A673 (cell line): ENCODE results near the gene ILRUN. TPM values are rescaled to one million over a fixed set of nuclear protein-coding genes. Genes with fewer than 3 reads are reported as not detected.
A peak's percentile ranks its signal among the peaks of the same experiment; 100 is the strongest.
"Not testable (repeated sequence)": the region's sequence is repeated elsewhere in the genome, so short reads cannot be mapped to it uniquely, and the experiment has no call there.

Experiments
- BruUV-seq: library from RNA; stranded (reverse); fragments of 400-500 nt; replicated peaks from 2 replicates; lab custom pipeline; 2021; lab: Mats Ljungman, UMichigan
- CTCF ChIA-PET: fragments of 300-600 bp; sonication (Branson Sonifier 250); formaldehyde crosslinking; loops from one replicate; lab custom pipeline; 2022; ENCODE audit warnings: antibody characterized with exemption; lab: Charles Lee
- POLR2A ChIA-PET: fragments of 300-600 bp; sonication (Branson Sonifier 250); formaldehyde crosslinking; loops from one replicate; lab custom pipeline; 2022; ENCODE audit warnings: antibody characterized with exemption; ENCODE audit not compliant: low non-redundant PET; lab: Charles Lee
- DNase-seq: peaks from one replicate; pipeline ENCODE4 v3.0.0-alpha.2; 2015; ENCODE audit warnings: low spot score
- H3K27ac ChIP-seq: fragments of 200-600 bp; sonication (generic); 2 replicates; pipeline ENCODE4 v1.5.1; 2016; ENCODE audit warnings: mixed run types, low read depth, mild to moderate bottlenecking, mixed read lengths, antibody characterized with exemption, low read length; ENCODE audit not compliant: poor library complexity, severe bottlenecking
- H3K27me3 ChIP-seq: fragments of 200-600 bp; sonication (generic); replicated peaks from 2 replicates; pipeline ENCODE4 v1.6.1; 2017; ENCODE audit warnings: mixed run types, low read depth, mild to moderate bottlenecking, mixed read lengths, antibody characterized with exemption, low read length; ENCODE audit not compliant: insufficient read depth, poor library complexity
- H3K36me3 ChIP-seq: fragments of 200-600 bp; sonication (generic); 2 replicates; pipeline ENCODE4 v1.6.1; 2016; ENCODE audit warnings: mixed run types, mild to moderate bottlenecking, mixed read lengths, antibody characterized with exemption, low read length; ENCODE audit not compliant: insufficient read depth, poor library complexity, severe bottlenecking
- H3K4me1 ChIP-seq: fragments of 200-600 bp; sonication (generic); 2 replicates; pipeline ENCODE4 v1.6.1; 2017; ENCODE audit warnings: mixed run types, mild to moderate bottlenecking, mixed read lengths, antibody characterized with exemption, low read length; ENCODE audit not compliant: insufficient read depth, poor library complexity, severe bottlenecking
- H3K4me3 ChIP-seq: fragments of 200-600 bp; sonication (generic); 2 replicates; pipeline ENCODE4 v1.5.1; 2016; ENCODE audit warnings: low read depth, mixed run types, mild to moderate bottlenecking, mixed read lengths, low read length; ENCODE audit not compliant: poor library complexity, severe bottlenecking
- H3K9me3 ChIP-seq: fragments of 200-600 bp; sonication (generic); 2 replicates; pipeline ENCODE4 v1.6.1; 2016; ENCODE audit warnings: mixed run types, low read depth, mild to moderate bottlenecking, mixed read lengths, antibody characterized with exemption, low read length; ENCODE audit not compliant: poor library complexity, severe bottlenecking
- EZH2 ChIP-seq: fragments of 200-600 bp; sonication (generic); IDR thresholded peaks from 2 replicates; pipeline ENCODE4 v1.6.1; 2017; ENCODE audit warnings: borderline replicate concordance, low read depth, mild to moderate bottlenecking, mixed read lengths, antibody characterized with exemption, low read length; ENCODE audit not compliant: poor library complexity, severe bottlenecking
- intact Hi-C: fragments of 100-400 bp; cut with micrococcal nuclease; formaldehyde crosslinking; loops from one replicate; pipeline ENCODE4 v1.10.0; 2022; ENCODE audit not compliant: unreplicated experiment
- total RNA-seq: library from RNA; stranded (reverse); gene quantifications from 2 replicates; pipeline ENCODE4 v1.2.3, GENCODE V29; 2021
- TF ChIP-seq, protein P1 (sequence below): fragments of 300-800, 200-600 bp; sonication (generic); conservative IDR thresholded peaks from 2 replicates; pipeline ENCODE4 v1.5.1; 2017; ENCODE audit warnings: low read depth, mild to moderate bottlenecking, antibody characterized with exemption, low read length, moderate library complexity, mixed read lengths

The ILRUN gene
- total RNA-seq, 1 experiment from 2014 or later = 66.5 TPM

DNA sequence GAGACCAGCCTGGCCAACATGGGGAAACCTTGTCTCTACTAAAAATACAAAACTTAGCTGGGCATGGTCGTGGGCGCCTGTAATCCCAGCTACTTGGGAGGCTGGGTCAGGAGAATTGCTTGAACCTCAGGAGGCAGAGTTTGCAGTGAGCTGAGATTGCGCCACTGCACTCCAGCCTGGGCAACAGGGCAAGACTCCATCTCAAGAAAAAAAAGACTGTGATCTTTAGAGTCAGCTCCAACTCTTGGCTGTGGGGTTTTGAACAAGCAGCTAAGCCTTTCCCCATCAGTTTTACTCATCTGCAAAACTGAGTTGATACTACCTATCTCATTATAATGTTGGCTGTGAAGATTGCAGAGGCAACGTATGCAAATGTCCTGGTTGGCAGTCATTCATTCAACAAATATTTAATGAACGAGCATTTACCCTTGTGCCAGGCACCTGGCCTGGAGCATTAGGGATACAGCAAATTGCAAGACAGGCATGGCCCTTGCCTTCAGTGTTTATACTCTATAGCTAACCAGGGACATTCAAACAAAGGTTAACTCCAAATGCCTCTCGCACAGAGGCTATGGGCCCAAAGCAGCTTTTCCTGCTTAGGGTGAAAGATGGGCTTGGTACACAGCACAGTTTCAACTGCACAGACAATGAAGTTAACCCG is 37.8 kb downstream of the ILRUN start:
- intact Hi-C loops = no loop called here
- H3K4me3 ChIP-seq = no peak overlapping the region
- ChIA-PET POLR2A (no interaction called here), CTCF (no interaction called here)
- peak overlapping the region; percentile 34 for H3K27ac ChIP-seq
- no peaks in the 10 kb centered on the region for H3K27me3 ChIP-seq
- H3K36me3 ChIP-seq = peaks cover 5% of the 10 kb centered on the region
- no TSS peak for BruUV-seq
- H3K9me3 ChIP-seq = no peaks in the 10 kb centered on the region
- DNase-seq = no peak
- TF ChIP-seq, protein P1, sequence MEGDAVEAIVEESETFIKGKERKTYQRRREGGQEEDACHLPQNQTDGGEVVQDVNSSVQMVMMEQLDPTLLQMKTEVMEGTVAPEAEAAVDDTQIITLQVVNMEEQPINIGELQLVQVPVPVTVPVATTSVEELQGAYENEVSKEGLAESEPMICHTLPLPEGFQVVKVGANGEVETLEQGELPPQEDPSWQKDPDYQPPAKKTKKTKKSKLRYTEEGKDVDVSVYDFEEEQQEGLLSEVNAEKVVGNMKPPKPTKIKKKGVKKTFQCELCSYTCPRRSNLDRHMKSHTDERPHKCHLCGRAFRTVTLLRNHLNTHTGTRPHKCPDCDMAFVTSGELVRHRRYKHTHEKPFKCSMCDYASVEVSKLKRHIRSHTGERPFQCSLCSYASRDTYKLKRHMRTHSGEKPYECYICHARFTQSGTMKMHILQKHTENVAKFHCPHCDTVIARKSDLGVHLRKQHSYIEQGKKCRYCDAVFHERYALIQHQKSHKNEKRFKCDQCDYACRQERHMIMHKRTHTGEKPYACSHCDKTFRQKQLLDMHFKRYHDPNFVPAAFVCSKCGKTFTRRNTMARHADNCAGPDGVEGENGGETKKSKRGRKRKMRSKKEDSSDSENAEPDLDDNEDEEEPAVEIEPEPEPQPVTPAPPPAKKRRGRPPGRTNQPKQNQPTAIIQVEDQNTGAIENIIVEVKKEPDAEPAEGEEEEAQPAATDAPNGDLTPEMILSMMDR = no peak
- no peak for TF ChIP-seq EZH2
- H3K4me1 ChIP-seq = peaks cover 41% of the 10 kb centered on the region

DNA sequence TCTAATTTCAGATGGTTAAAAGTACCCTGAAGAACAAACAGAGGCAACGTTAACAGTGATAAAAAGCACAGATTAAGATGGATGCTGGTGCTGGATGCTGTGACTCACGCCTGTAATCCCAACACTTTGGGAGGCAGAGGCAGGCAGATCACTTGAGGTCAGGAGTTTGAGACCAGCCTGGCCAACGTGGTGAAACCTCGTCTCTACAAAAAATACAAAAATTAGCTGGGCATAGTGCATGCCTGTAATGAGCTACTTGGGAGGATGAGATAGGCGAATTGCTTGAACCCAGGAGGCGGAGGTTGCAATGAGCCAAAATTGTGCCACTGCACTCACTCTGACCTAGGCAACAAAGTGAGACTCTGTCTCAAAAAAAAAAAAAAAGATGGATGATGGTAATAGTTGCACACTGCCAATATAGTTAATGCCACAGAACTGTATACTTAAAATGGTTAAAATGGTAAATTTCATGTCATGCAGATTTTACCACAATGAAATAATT is 38.5 kb downstream of the ILRUN start:
- Histone ChIP-seq H3K4me1 (peaks cover 37% of the 10 kb centered on the region), H3K27ac (peak overlapping the region; percentile 95), H3K4me3 (peak overlapping the region; percentile 36)
- BruUV-seq, DNase-seq, H3K9me3 ChIP-seq, H3K27me3 ChIP-seq, POLR2A ChIA-PET, H3K36me3 ChIP-seq, intact Hi-C loops: not testable (repeated sequence)
- CTCF ChIA-PET = interaction anchor here (1.2 kb wide), 1 partner anchor 49 kb away, joined by 3 read pairs; no protein-coding TSS in a partner anchor

DNA sequence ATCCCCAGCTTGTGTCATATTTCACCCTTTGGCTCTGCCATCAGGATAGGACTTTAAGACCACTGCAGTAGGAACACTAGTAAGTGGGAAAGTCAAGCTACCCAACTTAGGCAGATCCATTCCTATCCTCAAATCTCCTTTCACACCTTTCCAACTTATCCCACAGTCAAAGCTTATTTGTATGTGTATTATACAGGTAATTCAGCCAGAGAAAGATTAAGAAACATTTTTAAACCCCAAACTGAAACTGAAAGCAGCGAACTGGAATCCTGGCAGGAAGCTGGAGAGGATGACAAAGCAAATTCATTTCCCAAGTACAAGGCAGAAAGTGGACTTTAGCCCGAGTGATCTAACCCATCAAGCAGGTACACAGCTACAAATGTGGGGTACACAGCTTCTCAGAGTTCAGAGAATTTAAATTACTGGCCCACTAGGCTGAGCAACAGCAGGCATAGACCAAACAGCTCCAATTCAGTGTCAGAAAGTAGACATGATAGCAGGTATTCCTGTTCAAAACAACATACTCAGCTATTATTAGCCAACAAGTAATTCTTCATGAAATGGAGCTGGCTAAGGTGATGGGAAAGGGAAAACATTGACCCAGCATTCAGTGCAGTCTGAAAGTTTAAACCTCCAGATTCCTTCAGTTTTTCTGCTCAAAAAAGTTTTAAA is 39.1 kb downstream of the ILRUN start:
- peak overlapping the region; percentile 95 for H3K27ac ChIP-seq
- ChIA-PET POLR2A (no interaction called here), CTCF (interaction anchor here (1.2 kb wide), 1 partner anchor 48 kb away, joined by 3 read pairs; no protein-coding TSS in a partner anchor)
- peak; percentile 64 for DNase-seq
- intact Hi-C loops = no loop called here
- H3K27me3 ChIP-seq = no peaks in the 10 kb centered on the region
- no peak for TF ChIP-seq EZH2
- TF ChIP-seq, protein P1 = no peak
- H3K9me3 ChIP-seq = no peaks in the 10 kb centered on the region
- H3K36me3 ChIP-seq = peaks cover 9% of the 10 kb centered on the region
- BruUV-seq = TSS peak; percentile 91
- H3K4me1 ChIP-seq = peaks cover 37% of the 10 kb centered on the region
- peak overlapping the region; percentile 36 for H3K4me3 ChIP-seq
